Dermis blood vessel endothelial cell (primary cell): Measurements from ENCODE around the gene HEG1. TPM values are rescaled to one million over a fixed set of nuclear protein-coding genes. Genes with fewer than 3 reads are reported as not detected.

Experiments used
- DNase-seq: peaks from one replicate; pipeline ENCODE4 v3.0.0; 2010
- total RNA-seq: library from RNA; depleted of rRNA; stranded (reverse); fragments of >200 nt; gene quantifications from 2 replicates; pipeline ENCODE4 v1.2.3, GENCODE V29; 2014

HEG1 gene
- total RNA-seq, 1 donor from 2014 or later = 55.6 TPM

- DNase-seq = peak; percentile 62
Measured at GRCh38 chr3:125043599-125044151, 12.1 kb downstream of the HEG1 start.

- peak; percentile 71 for DNase-seq
Measured at GRCh38 chr3:125042725-125043406, 12.9 kb downstream of the HEG1 start.

- peak; percentile 23 for DNase-seq
Measured at GRCh38 chr3:125039131-125040100, 16.4 kb downstream of the HEG1 start.

GRCh38 chr3:125037498-125038150 lies 18.2 kb downstream of the HEG1 start:
- DNase-seq = no peak

GRCh38 chr3:125035217-125035616 lies 20.6 kb downstream of the HEG1 start:
- no peak for DNase-seq

GRCh38 chr3:125033616-125034015 lies 22.2 kb downstream of the HEG1 start:
- DNase-seq = no peak

GRCh38 chr3:125033135-125033534 lies 22.7 kb downstream of the HEG1 start:
- DNase-seq = peak; percentile 31

GRCh38 chr3:125032683-125033082 lies 23.1 kb downstream of the HEG1 start:
- DNase-seq = peak; percentile 19

- DNase-seq = peak; percentile 57
Measured at GRCh38 chr3:125032100-125032643, 23.6 kb downstream of the HEG1 start.

- no peak for DNase-seq
Measured at GRCh38 chr3:125031544-125031943, 24.3 kb downstream of the HEG1 start.

- DNase-seq = no peak
Measured at GRCh38 chr3:125028657-125029056, 27.1 kb downstream of the HEG1 start.

- DNase-seq = no peak
Measured at GRCh38 chr3:125025642-125026041, 30.2 kb downstream of the HEG1 start.

GRCh38 chr3:125024817-125025216 lies 31.0 kb downstream of the HEG1 start:
- DNase-seq = peak; percentile 60

- DNase-seq = peak; percentile 72
Measured at GRCh38 chr3:125023833-125024555, 31.8 kb downstream of the HEG1 start.

GRCh38 chr3:125022206-125022605 lies 33.6 kb downstream of the HEG1 start:
- DNase-seq = no peak

- DNase-seq = peak; percentile 7
Measured at GRCh38 chr3:125019271-125019670, 36.5 kb downstream of the HEG1 start.

GRCh38 chr3:125017406-125017805 lies 38.4 kb downstream of the HEG1 start:
- no peak for DNase-seq

GRCh38 chr3:125014570-125015179 lies 41.1 kb downstream of the HEG1 start:
- no peak for DNase-seq

- no peak for DNase-seq
Measured at GRCh38 chr3:125013095-125013494, 42.7 kb downstream of the HEG1 start.

- DNase-seq = no peak
Measured at GRCh38 chr3:125011941-125012340, 43.9 kb downstream of the HEG1 start.

GRCh38 chr3:125010393-125010792 lies 45.4 kb downstream of the HEG1 start:
- DNase-seq = no peak
